HG02943 (cell line): ENCODE results near the gene C4BPA.

Experiments used
- ATAC-seq: cut with Tn5 transposase; IDR thresholded peaks from one replicate; pipeline ENCODE4 v1.9.1; 2021; ENCODE audit warnings: mild to moderate bottlenecking, low read depth, moderate library complexity; ENCODE audit not compliant: unreplicated experiment

The C4BPA gene

GRCh38 chr1:207103892-207104373, at the start of gene C4BPA:
C4BPA (plus strand) TSS chr1:207104233; CDS start chr1:207113026, 8,793 bp downstream.
- no peak for ATAC-seq

- no peak for ATAC-seq
These were observed 49.5 kb upstream of the C4BPA start for GRCh38 chr1:207054491-207054890.

GRCh38 chr1:207055386-207056001, 48.5 kb upstream of the C4BPA start:
- ATAC-seq: no peak

GRCh38 chr1:207056673-207057072, 47.4 kb upstream of the C4BPA start:
- ATAC-seq: no peak

- ATAC-seq: no peak
These were observed 45.8 kb upstream of the C4BPA start for GRCh38 chr1:207058252-207058651.

GRCh38 chr1:207058878-207059867, 44.9 kb upstream of the C4BPA start:
- no peak for ATAC-seq

- no peak for ATAC-seq
These were observed 44.2 kb upstream of the C4BPA start for GRCh38 chr1:207059881-207060280.

- no peak for ATAC-seq
These were observed 43.4 kb upstream of the C4BPA start for GRCh38 chr1:207060596-207060995.

GRCh38 chr1:207062058-207062457, 42.0 kb upstream of the C4BPA start:
- ATAC-seq: no peak

GRCh38 chr1:207063014-207063413, 41.0 kb upstream of the C4BPA start:
- no peak for ATAC-seq

- no peak for ATAC-seq
These were observed 39.5 kb upstream of the C4BPA start for GRCh38 chr1:207064561-207064960.

GRCh38 chr1:207067185-207067584, 36.8 kb upstream of the C4BPA start:
- ATAC-seq: no peak

- ATAC-seq: no peak
These were observed 36.4 kb upstream of the C4BPA start for GRCh38 chr1:207067665-207068064.

- ATAC-seq: no peak
These were observed 35.0 kb upstream of the C4BPA start for GRCh38 chr1:207069061-207069460.

GRCh38 chr1:207069858-207070506, 34.1 kb upstream of the C4BPA start:
- no peak for ATAC-seq

- ATAC-seq: no peak
These were observed 33.2 kb upstream of the C4BPA start for GRCh38 chr1:207070811-207071210.

- no peak for ATAC-seq
These were observed 32.6 kb upstream of the C4BPA start for GRCh38 chr1:207071426-207071825.

- no peak for ATAC-seq
These were observed 31.8 kb upstream of the C4BPA start for GRCh38 chr1:207072233-207072632.

- no peak for ATAC-seq
These were observed 29.9 kb upstream of the C4BPA start for GRCh38 chr1:207073906-207074820.
